HEK293 (cell line): ENCODE results near the gene NUSAP1.

Experiments used
- CTCF ChIP-seq: fragments of 450-650 bp; formaldehyde crosslinking; IDR thresholded peaks from 2 replicates; pipeline ENCODE4 v1.5.1; 2016; ENCODE audit warnings: missing biosample characterization, missing genetic modification characterization
- GFI1B ChIP-seq: fragments of 450-650 bp; formaldehyde crosslinking; IDR thresholded peaks from 2 replicates; pipeline ENCODE4 v1.5.1; 2016; ENCODE audit warnings: missing biosample characterization, missing genetic modification characterization
- SP2 ChIP-seq: fragments of 450-650 bp; formaldehyde crosslinking; IDR thresholded peaks from 2 replicates; pipeline ENCODE4 v1.5.1; 2016; ENCODE audit warnings: missing biosample characterization, missing genetic modification characterization
- ZBTB20 ChIP-seq: fragments of 450-650 bp; formaldehyde crosslinking; IDR thresholded peaks from 2 replicates; pipeline ENCODE4 v1.5.1; 2016; ENCODE audit warnings: missing biosample characterization, missing genetic modification characterization
- ZBTB21 ChIP-seq: fragments of 450-650 bp; formaldehyde crosslinking; IDR thresholded peaks from 2 replicates; pipeline ENCODE4 v1.5.1; 2017; ENCODE audit warnings: missing biosample characterization, missing genetic modification characterization
- ZNF121 ChIP-seq: fragments of 450-650 bp; formaldehyde crosslinking; IDR thresholded peaks from 2 replicates; pipeline ENCODE4 v1.5.1; 2016; ENCODE audit warnings: missing biosample characterization, missing genetic modification characterization
- ZNF24 ChIP-seq: fragments of 450-650 bp; formaldehyde crosslinking; IDR thresholded peaks from 2 replicates; pipeline ENCODE4 v1.5.1; 2016; ENCODE audit warnings: missing biosample characterization, missing genetic modification characterization
- ZNF354C ChIP-seq: fragments of 450-650 bp; formaldehyde crosslinking; IDR thresholded peaks from 2 replicates; pipeline ENCODE4 v1.5.1; 2016; ENCODE audit warnings: missing biosample characterization, missing genetic modification characterization, low read depth, borderline replicate concordance
- ZNF48 ChIP-seq: fragments of 450-650 bp; formaldehyde crosslinking; IDR thresholded peaks from 2 replicates; pipeline ENCODE4 v1.5.1; 2016; ENCODE audit warnings: missing biosample characterization, missing genetic modification characterization

GRCh38 chr15:41354371-41354770, 21.7 kb downstream of the NUSAP1 start:
- TF ChIP-seq GFI1B (tag by site-specific recombination) = no peak
- no peak for TF ChIP-seq SP2
- TF ChIP-seq ZNF121 (tag by site-specific recombination) = no peak
- no peak for TF ChIP-seq ZBTB21 (tag by site-specific recombination)
- TF ChIP-seq CTCF (tag by site-specific recombination) = no peak
- TF ChIP-seq ZNF24 (tag by site-specific recombination) = no peak
- TF ChIP-seq ZNF48 (tag by site-specific recombination) = no peak
- TF ChIP-seq ZBTB20 (tag by site-specific recombination) = no peak
- TF ChIP-seq ZNF354C (tag by site-specific recombination) = no peak
